Fibroblast of the conjunctiva (primary cell): ENCODE data around the gene TSTD2.
A peak's percentile ranks its signal among the peaks of the same experiment; 100 is the strongest.

Source experiments
- DNase-seq: peaks from one replicate; pipeline ENCODE4 v3.0.0-alpha.2; 2010; ENCODE audit warnings: low read depth

TSTD2 gene

DNA sequence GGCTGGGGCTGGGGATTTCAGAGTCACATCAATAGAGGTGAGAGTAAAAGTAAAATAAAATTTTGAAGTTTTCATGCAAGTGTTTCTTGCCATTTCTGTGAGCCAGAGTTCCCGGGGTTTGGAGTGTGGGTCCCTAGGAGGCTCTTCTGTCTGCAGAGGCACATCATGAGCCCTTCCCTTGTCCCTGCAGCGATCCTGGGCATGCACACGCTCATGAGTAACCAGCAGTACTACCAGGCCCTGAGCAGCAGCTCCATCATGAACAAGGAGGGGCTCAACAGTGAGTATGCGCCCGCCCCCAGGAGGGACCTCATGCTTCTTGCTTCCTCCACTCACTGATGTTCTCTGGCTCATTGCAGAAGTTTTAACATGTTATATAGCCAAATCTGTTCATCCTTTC, 70.6 kb downstream of the TSTD2 start:
- DNase-seq = no peak

DNA sequence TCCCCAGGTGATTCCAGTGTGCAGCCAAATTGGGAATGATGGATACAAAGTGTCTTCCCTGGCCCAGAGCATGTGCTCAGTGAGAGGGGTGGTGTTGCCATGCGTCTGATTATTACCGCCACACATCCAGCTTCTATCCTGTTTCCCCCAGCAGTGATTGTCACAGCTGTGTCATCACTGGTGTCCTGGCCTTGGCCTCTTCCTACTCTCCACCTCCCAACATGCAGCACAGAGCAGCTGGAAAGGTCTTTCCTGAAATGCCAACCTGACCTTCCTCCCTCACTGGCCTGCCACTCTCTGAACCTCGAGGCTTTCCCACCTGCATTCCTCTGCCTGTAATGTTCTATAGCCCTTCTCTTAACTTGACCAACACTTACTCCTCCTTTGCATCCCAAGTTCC, 71.7 kb downstream of the TSTD2 start:
- no peak for DNase-seq

DNA sequence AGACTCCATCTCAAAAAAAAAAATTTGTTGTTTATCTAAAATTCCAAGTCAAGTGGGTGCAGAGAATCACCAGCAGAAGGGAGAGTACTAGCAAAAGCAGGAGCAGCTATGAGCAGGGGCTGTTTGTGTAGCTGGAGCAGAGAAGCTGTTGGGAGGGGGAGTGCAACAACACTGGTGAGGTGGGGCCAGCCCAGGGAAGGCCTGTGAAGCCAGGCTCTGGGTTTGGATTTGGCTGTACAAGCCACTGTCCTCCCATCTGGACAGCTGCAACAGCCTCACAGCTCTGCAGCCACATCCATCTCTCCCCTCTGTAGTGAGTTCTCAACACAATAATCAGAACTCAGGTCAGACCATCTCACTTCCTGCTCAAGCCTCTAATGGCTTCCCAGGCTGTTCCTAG, 72.3 kb downstream of the TSTD2 start:
- no peak for DNase-seq

DNA sequence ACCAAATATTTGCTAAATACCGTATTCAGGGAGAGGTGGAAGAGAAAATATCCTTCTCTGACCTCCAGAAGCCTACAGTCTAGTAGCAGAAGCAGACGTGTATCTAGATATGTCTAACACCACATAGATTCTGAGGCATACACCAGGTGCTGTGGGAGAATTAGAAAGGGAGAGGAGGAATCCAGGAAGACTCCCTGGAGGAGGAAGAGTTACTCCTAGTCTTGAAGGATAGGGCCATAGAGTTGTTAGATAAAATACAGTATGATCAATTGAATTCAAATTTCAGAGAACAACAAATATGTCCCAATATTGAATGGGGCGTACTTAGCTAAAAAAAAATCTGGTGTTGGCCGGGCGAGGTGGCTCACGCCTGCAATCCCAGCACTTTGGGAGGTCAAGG, 73.0 kb downstream of the TSTD2 start:
- DNase-seq = no peak

DNA sequence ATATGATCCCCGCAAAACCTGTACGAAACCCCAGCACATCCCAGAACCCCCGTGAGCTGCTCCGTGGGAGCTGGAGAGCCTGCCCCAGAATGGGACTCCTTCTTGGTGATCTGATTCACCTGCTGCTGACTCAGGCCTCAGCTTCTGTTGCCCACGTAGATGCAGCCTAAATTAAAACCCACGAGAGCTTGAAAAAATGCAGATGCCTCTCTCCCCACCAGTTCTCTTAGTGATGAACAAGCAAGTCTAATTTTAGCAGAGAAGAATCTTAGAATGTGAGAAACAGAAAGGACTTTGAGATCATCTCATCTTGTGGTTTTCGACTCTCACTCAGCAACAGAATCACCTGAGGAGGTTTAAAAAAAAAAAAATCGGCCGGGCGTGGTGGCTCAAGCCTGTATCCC, 74.1 kb downstream of the TSTD2 start:
- DNase-seq = no peak

DNA sequence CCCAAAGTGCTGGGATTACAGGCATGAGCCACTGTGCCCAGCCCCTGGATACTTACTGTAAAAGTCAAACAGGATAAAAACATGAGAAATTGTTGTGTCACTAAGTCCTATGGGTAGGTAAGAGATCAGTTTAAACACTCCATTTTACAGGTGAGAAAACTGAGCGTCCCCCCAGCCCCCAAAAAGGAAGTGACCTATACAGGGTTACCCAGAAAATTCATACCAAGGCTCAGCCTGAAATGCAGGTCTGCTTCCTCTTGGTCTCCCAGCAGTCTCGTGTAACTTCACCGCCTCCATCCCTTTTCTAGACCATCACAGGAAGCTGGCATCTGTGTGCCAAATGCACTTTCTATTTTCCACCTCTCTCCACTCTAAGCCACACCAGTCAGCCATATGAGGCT, 74.5 kb downstream of the TSTD2 start:
- DNase-seq = no peak

DNA sequence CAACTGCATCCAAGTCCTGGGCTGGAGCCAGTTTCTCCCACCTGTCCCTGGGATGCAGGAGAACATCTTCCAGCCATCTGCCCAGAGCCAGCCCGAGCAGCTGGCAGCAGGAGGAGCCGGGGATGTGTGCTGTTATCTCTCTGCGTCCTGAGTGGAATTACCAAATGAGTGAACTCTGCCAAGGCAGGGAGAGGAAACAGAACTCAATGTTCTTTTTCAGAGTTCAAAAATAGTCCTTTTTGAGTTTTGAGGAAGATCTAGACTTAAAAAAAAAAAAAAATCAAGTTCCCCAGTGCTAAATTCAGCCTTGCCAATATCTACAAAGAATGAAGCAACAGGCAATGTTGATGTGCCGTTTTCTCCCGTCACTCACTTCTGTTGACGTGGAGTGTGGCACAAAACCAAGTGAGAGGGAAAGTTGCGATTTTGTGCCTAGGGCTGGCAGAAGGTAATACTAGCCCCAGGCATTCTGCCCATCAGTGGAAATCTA, 75.5 kb downstream of the TSTD2 start:
- DNase-seq = peak; percentile 47

DNA sequence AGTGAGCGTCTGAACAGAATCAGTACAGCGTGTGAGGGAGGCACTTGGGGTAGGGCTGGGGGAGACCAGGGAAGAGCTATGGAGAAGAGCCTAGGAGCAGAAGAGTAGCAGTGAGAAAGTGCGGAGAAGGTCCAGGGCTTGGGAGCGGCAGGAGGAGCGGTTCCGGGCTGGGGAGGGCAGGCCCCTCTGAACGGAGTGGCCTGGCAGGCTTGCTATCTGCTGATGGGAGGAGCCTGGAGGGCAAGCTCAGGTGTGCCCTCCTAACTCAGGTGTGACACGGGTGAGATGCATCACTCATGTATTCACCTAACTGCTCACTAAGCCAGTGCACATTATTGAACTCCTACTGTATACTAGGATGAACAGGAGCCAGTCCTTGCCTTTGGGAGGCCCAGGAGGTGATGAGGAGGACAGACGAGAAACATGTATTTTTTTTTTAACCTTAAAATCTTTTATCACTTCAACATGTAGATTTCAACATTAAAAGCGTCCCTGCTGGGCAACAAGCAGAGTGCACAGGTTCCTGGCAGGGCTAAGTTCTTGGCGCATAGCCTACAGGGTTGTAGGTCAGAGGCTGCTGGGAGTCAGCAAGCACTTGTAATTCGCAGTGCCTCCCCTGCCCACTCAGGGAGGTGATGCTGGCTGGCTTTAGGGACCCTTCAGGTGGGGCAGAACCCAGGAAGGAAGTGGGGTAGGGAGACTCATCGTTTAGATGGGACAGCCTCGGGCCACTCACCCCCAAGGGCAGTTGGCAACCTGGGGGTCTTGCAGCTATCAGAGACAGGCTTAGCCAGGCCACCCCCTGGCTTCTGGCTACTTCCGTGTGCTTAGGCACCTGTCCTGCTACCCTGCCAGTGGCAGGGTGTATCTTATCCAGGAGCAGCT, 76.2 kb downstream of the TSTD2 start:
- DNase-seq = no peak

DNA sequence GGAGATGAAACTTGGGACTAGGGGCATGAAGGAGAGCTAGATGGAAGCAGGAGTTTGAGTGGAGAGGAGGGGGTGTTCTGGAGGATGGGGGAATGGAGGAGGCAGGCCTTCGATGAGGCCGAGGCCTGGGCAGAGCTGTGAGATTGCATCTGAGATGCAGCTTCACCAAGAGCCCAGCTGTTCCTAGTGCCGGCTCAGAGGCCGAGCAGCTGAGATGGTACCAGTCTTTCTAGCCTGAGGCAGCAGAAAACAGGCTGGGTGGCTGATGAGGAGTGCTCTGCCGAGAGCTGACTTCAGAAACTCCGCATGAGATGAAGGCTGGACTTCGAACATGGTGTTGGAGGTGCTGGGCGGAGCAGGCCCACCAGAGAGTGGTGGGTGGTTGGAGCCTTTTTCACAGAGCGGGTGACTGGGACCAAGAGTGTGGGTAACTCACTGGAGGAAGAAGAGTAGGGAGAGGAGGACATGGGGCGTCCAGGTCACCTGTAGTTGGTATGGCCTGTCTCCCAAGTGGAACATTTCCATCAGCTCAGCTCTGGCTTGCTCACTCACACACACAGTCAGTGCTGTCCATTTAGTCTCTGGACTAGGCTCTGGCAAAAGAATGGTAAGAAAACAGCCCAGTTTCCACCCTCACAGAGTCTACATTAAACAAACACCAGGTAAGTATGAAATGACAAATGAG, 77.0 kb downstream of the TSTD2 start:
- DNase-seq = no peak

DNA sequence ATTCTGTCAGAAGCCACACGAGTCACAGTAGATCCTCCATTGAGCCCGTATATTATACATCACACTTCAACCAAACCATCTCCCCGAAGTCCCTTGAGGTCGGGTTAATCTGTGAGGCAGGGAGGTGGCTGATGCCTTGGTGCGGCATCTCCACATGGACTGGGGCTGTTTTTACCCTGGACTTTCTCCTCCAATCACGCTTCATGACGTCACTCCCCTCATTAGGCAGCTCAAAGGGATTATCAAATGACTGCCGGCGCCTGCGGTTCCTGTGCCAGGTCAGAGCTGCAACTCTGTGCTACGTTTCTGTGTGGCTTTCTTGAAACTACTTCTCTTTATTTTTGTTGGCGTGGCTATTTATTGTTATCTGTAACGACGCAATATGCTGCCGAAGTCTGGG, 78.0 kb downstream of the TSTD2 start:
- DNase-seq = no peak

DNA sequence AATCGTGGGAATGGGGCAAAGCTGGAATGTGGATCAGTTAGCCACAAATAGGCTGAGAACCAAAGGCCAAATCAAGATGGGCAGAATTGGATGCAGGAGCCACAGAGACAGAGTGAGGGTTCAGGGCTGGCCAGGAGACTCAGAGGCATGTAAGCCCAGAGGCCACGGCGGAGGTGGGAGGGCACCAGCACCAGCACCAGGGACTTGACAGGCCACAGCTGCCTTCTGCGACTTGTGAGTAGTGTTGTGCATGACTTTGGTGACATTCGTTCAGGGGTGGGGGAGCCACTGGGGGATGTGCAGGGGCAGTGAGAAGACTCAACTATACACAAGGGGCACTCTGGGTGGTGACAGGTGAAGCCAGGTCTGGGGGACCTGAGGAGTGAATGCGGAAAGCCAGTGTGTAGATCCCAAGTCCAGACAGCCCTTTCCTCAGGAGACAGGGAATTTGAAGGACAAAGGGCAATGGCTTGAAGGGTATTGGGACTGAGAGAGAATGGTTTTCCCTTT, 78.5 kb downstream of the TSTD2 start:
- no peak for DNase-seq

DNA sequence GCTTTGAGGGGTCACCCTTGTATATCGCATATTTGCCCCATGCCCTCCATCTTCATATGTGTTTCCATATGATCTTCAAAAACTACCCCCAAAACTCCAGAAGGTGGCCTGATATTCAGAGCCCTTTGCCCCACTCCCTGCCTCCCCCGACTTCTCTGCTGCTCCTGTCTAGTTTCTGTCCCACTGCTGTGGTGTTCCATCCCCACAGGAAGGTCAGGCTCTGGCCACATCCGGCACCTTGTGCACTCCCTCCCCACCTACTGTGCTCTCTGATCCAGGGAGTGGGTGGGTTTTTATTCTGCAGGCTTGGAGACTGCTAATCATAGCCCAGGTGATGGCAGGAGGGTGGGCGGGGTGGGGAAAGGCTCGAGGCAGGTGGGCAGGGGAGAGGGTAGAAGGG, 79.3 kb downstream of the TSTD2 start:
- DNase-seq = no peak

DNA sequence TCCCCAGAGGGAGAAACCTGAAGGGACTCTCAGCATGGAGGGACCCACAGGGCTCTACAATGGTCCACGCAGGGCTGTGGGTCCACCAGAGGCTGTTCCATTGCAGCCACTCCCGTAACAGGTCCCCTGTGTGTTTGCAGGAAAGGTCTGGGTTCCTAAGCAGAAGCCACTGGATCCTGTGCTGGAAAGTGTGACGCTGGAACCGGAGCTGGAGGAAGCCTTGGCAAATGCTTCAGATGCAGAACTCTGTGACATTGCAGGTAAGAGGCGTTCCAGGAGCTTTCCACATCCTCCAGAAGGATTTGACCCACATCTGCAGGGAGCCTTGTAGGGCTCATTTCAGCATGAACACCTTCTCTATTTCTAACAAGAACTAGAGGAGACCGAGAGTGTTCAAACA, 80.0 kb downstream of the TSTD2 start:
- no peak for DNase-seq

DNA sequence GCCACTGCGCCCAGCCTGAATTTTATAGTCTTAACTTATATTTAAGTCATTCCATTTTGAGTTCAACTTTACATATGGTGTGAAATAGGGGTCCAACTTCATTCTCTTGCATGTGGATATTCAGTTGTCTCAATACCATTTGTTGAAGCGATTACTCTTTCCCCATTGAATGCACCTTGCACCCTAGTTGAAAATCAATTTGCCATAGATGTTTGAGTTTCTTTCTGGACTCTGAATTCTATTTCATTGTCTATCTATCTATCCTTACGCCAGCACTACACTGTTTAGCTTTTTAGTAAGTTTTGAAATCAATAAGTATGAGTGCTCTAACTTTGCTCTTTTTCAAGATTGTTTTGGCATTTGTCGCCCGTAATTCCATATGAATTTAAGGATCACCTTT, 81.9 kb downstream of the TSTD2 start:
- no peak for DNase-seq

DNA sequence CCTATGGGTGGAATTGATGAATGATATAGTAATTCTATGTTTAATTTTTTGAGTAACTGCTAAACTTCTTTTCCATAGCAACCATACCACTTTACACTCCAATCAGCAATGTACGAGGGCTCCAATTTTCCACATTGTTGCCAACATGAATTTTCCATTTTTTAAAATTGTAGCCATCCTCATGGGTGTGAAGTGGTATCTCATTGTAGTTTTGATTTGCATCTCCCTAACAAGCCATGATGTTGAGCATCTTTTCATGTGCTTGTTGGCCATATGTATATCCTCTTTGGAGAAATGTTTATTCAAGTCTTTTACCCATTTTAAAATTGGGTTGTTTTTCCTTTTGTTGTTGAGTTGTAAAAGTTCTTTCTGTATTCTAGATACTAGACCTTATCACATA, 82.8 kb downstream of the TSTD2 start:
- no peak for DNase-seq
